CD14-positive monocyte (primary cell): ENCODE data around the gene MECP2. TPM values are rescaled to one million over a fixed set of nuclear protein-coding genes. Genes with fewer than 3 reads are reported as not detected.

Experiments used
- DNase-seq, 3 donors: peaks; one replicate each; pipeline ENCODE4 v3.0.0-alpha.2; 2011 to 2022
- H2AFZ ChIP-seq: 2 replicates; pipeline ENCODE4 v1.6.0; 2012; ENCODE audit warnings: mild to moderate bottlenecking, low read depth, low read length, inconsistent platforms; ENCODE audit not compliant: insufficient read depth, poor library complexity, severe bottlenecking
- H3K27ac ChIP-seq, 2 donors: 1 replicate in 1 of 2; 2 replicates in 1 of 2; pipeline ENCODE4 v1.5.1; 2012 to 2013; ENCODE audit warnings: low read length in 2 of 2, control low read depth in 1 of 2, inconsistent platforms in 1 of 2, low read depth in 1 of 2, mild to moderate bottlenecking in 1 of 2
- H3K27me3 ChIP-seq, 2 donors: one replicate each; pipeline versions ENCODE4 v1.6.0 to v1.6.1; 2011 to 2013; ENCODE audit warnings: low read length in 2 of 2; ENCODE audit not compliant: control insufficient read depth in 2 of 2, insufficient read depth in 2 of 2
- H3K36me3 ChIP-seq, 2 donors: replicated peaks in 1 of 2; 1 replicate in 1 of 2; 2 replicates in 1 of 2; pipeline versions ENCODE4 v1.5.1 to v1.6.1; 2012 to 2013; ENCODE audit warnings: low read length in 2 of 2, control low read depth in 1 of 2, inconsistent platforms in 1 of 2, mild to moderate bottlenecking in 1 of 2; ENCODE audit not compliant: insufficient read depth in 2 of 2, control insufficient read depth in 1 of 2
- H3K4me1 ChIP-seq, 2 donors: 1 replicate in 1 of 2; 2 replicates in 1 of 2; pipeline versions ENCODE4 v1.5.1 to v1.6.1; 2012 to 2013; ENCODE audit warnings: low read length in 2 of 2, control low read depth in 1 of 2, inconsistent platforms in 1 of 2, mild to moderate bottlenecking in 1 of 2, moderate library complexity in 1 of 2; ENCODE audit not compliant: insufficient read depth in 2 of 2, control insufficient read depth in 1 of 2
- H3K4me2 ChIP-seq: replicated peaks from 2 replicates; pipeline ENCODE3; 2012; ENCODE audit warnings: low read length, moderate library complexity, mild to moderate bottlenecking; ENCODE audit not compliant: poor library complexity, severe bottlenecking; ENCODE audit errors: extremely low read depth
- H3K4me3 ChIP-seq, 3 experiments: fragments of 200-600 bp in 1 of 3; sonication (generic) in 1 of 3; replicated peaks in 1 of 3; 1 replicate in 2 of 3; 2 replicates in 1 of 3; pipeline ENCODE4 v1.5.1; 2011 to 2013; ENCODE audit warnings: low read length in 3 of 3, mild to moderate bottlenecking in 3 of 3, control low read depth in 2 of 3, low read depth in 2 of 3, inconsistent platforms in 1 of 3, moderate library complexity in 1 of 3
- H3K79me2 ChIP-seq: 2 replicates; pipeline ENCODE4 v1.6.0; 2012; ENCODE audit warnings: mild to moderate bottlenecking, control low read depth, inconsistent platforms, low read length, moderate library complexity; ENCODE audit not compliant: insufficient read depth
- H3K9ac ChIP-seq: 2 replicates; pipeline ENCODE4 v1.6.0; 2017; ENCODE audit warnings: low read length, mild to moderate bottlenecking; ENCODE audit not compliant: insufficient read depth, poor library complexity, severe bottlenecking
- H3K9me3 ChIP-seq, 2 donors: replicated peaks in 1 of 2; 1 replicate in 1 of 2; 2 replicates in 1 of 2; pipeline versions ENCODE4 v1.5.1 to v1.6.1; 2012 to 2013; ENCODE audit warnings: low read length in 2 of 2, control low read depth in 1 of 2; ENCODE audit not compliant: control insufficient read depth in 1 of 2, insufficient read depth in 1 of 2
- H4K20me1 ChIP-seq: 2 replicates; pipeline ENCODE4 v1.6.0; 2012; ENCODE audit warnings: mild to moderate bottlenecking, low read length, control low read depth, moderate library complexity; ENCODE audit not compliant: insufficient read depth
- H3K27ac Mint-ChIP-seq, 7 donors: one replicate each; pipeline ENCODE4 v1.8.0; 2020; ENCODE audit warnings: mild to moderate bottlenecking in 7 of 7, mixed read lengths in 7 of 7, moderate library complexity in 6 of 7, inconsistent platforms in 2 of 7
- H3K27me3 Mint-ChIP-seq, 3 donors: one replicate each; pipeline ENCODE4 v1.8.0; 2021 to 2022; ENCODE audit warnings: low read depth in 3 of 3, mild to moderate bottlenecking in 3 of 3, mixed read lengths in 3 of 3, moderate library complexity in 3 of 3, inconsistent platforms in 1 of 3
- H3K36me3 Mint-ChIP-seq, 2 donors: one replicate each; pipeline ENCODE4 v1.8.0; 2020; ENCODE audit warnings: mixed read lengths in 2 of 2, inconsistent platforms in 1 of 2, mild to moderate bottlenecking in 1 of 2
- H3K4me1 Mint-ChIP-seq: one replicate; pipeline ENCODE4 v1.8.0; 2020; ENCODE audit warnings: mild to moderate bottlenecking, mixed read lengths
- H3K4me3 Mint-ChIP-seq, 2 donors: one replicate each; pipeline ENCODE4 v1.8.0; 2020; ENCODE audit warnings: mild to moderate bottlenecking in 2 of 2, mixed read lengths in 2 of 2, moderate library complexity in 1 of 2
- H3K9me3 Mint-ChIP-seq, 7 donors: one replicate each; pipeline ENCODE4 v1.8.0; 2020 to 2022; ENCODE audit warnings: mixed read lengths in 7 of 7, mild to moderate bottlenecking in 6 of 7, moderate library complexity in 6 of 7, inconsistent platforms in 2 of 7
- WGBS: methylation state at CpG from one replicate; pipeline ENCODE4 v1.1.5; 2013; ENCODE audit warnings: missing lambda C conversion rate; ENCODE audit not compliant: insufficient coverage; 5-methylcytosine and 5-hydroxymethylcytosine counted together
- intact Hi-C, 2 donors: fragments of 100-400 bp; cut with micrococcal nuclease; formaldehyde crosslinking; loops; one replicate each; pipeline versions ENCODE4 v1.15.0 to v1.15.1; 2023
- polyA plus RNA-seq, 3 donors: library from polyadenylated mRNA; depleted of rRNA in 1 of 3; unstranded in 2 of 3; stranded (reverse) in 1 of 3; fragments of 300-500 nt in 2 of 3; fragments of >200 nt in 1 of 3; fragmentation: Illumina TruSeq in 2 of 3; gene quantifications; 1 replicate in 2 of 3; 2 replicates in 1 of 3; pipeline ENCODE4 v1.2.3, GENCODE V29; 2012 to 2021
- TF ChIP-seq, protein P1 (sequence below): fragments of 200-600 bp; IDR thresholded peaks from one replicate; pipeline ENCODE4 v1.8.0; 2022; ENCODE audit warnings: antibody characterized with exemption, mild to moderate bottlenecking

The MECP2 gene
- polyA plus RNA-seq, 3 donors: 5.2 to 21.2 (median 9.6) TPM

DNA sequence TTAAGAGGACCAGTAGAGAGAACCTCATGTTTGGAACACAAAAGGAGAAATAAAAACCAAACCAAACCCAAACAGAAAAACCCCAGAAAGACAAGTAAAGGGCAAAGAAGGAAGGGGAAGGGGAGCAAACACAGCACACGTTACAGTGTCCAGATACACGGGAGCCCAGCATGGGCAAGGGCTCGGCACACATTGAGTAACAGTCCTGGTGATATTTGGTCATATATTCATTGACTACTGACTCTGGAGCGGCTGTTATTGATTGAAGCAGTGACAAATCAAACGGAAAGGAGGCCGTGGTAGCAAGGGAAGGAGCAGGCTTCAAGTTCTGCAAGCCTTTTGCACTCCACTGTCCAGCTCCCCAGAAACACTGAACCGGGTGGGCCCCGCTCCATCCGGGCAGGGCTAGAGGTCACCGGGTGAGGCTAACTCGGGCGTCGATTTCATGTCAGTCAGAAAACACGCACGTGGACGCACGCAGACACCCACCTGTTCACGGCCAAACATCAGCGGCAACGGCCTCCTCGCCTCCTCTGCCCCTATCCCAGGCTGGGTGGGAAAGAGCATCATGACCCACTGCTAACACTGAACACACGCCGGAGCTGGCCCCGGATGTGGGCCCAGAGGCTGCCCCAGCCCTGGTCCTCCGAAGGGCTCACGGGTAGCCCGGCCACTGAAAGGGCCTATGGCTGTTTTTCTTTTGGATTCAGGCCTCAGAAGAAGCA is 74.1 kb downstream of the MECP2 start:
- no peak overlapping the region for H3K4me3 ChIP-seq
- no peak overlapping the region for H2AFZ ChIP-seq
- peaks cover 9 to 22% of the 10 kb centered on the region in 2 donors for H3K36me3 ChIP-seq
- 71% methylated on average over 12 of the region's 27 CpGs for WGBS
- peaks cover 0 to 59% (median 0%) of the 10 kb centered on the region in 3 donors for H3K27me3 Mint-ChIP-seq
- intact Hi-C loops: no loop called here
- H3K9me3 Mint-ChIP-seq: peaks cover 0 to 7% (median 0%) of the 10 kb centered on the region in 7 donors
- peaks cover 28% of the 10 kb centered on the region for H3K4me1 Mint-ChIP-seq
- H3K4me1 ChIP-seq: peaks cover 20 to 25% of the 10 kb centered on the region in 2 donors
- no peak for DNase-seq
- H3K36me3 Mint-ChIP-seq: peaks cover 12 to 20% of the 10 kb centered on the region in 2 donors
- H3K9ac ChIP-seq: no peak overlapping the region
- peaks cover 0 to 11% of the 10 kb centered on the region in 2 donors for H3K9me3 ChIP-seq
- H4K20me1 ChIP-seq: peaks cover 26% of the 10 kb centered on the region
- H3K79me2 ChIP-seq: peaks cover 18% of the 10 kb centered on the region
- no peak overlapping the region for H3K4me2 ChIP-seq
- TF ChIP-seq, protein P1, sequence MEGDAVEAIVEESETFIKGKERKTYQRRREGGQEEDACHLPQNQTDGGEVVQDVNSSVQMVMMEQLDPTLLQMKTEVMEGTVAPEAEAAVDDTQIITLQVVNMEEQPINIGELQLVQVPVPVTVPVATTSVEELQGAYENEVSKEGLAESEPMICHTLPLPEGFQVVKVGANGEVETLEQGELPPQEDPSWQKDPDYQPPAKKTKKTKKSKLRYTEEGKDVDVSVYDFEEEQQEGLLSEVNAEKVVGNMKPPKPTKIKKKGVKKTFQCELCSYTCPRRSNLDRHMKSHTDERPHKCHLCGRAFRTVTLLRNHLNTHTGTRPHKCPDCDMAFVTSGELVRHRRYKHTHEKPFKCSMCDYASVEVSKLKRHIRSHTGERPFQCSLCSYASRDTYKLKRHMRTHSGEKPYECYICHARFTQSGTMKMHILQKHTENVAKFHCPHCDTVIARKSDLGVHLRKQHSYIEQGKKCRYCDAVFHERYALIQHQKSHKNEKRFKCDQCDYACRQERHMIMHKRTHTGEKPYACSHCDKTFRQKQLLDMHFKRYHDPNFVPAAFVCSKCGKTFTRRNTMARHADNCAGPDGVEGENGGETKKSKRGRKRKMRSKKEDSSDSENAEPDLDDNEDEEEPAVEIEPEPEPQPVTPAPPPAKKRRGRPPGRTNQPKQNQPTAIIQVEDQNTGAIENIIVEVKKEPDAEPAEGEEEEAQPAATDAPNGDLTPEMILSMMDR: no peak
- no peak overlapping the region for H3K27ac ChIP-seq
- no peak overlapping the region for H3K4me3 Mint-ChIP-seq
- peak overlapping the region in 1 of 7 donors; percentile 89 for H3K27ac Mint-ChIP-seq
- peaks cover 0 to 2% of the 10 kb centered on the region in 2 donors for H3K27me3 ChIP-seq

DNA sequence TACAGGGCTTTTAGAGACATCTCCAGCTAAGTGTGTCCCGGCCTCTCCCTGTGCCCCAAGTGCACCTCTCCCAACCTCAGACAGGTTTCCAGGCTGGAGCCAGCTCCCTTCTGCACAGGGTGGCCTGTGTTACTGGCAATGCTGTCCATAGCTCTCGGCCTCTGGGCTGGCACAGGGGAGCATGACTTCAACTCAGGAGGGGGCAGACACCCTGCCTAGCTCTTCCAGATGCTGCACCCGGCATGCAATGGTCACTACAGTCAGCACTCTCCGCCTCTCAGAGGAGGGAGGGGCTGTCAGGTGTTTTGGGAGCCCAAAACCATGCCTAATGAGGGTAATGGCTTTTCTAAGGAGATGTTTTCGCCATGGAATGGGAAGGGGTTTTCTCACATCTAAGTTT is 75.4 kb downstream of the MECP2 start:
- Histone ChIP-seq H3K36me3 (peaks cover 11 to 19% of the 10 kb centered on the region in 2 donors), H2AFZ (no peak overlapping the region), H3K79me2 (peaks cover 30% of the 10 kb centered on the region), H3K4me1 (peaks cover 28 to 33% of the 10 kb centered on the region in 2 donors), H3K4me3 (no peak overlapping the region), H3K27ac (peak overlapping the region in 1 of 2 donors; percentile 97), H4K20me1 (peaks cover 31% of the 10 kb centered on the region), H3K9ac (no peak overlapping the region), H3K4me2 (no peak overlapping the region), H3K9me3 (peaks cover 0 to 11% of the 10 kb centered on the region in 2 donors), H3K27me3 (peaks cover 0 to 2% of the 10 kb centered on the region in 2 donors)
- Mint-ChIP-seq H3K4me3 (no peak overlapping the region), H3K9me3 (peaks cover 0 to 7% (median 0%) of the 10 kb centered on the region in 7 donors), H3K27me3 (peaks cover 0 to 58% (median 0%) of the 10 kb centered on the region in 3 donors), H3K36me3 (peaks cover 5 to 17% of the 10 kb centered on the region in 2 donors), H3K4me1 (peaks cover 30% of the 10 kb centered on the region), H3K27ac (peak overlapping the region in 5 of 7 donors; percentile 30 to 54 (median 44))
- TF ChIP-seq, protein P1: no peak
- WGBS: no CpG with 5 or more reads among the region's 5 CpGs
- intact Hi-C loops: no loop called here
- no peak for DNase-seq
